Panc1 (cell line): ENCODE measurements around the gene SRF. TPM values are rescaled to one million over a fixed set of nuclear protein-coding genes. Genes with fewer than 3 reads are reported as not detected.
A peak's percentile ranks its signal among the peaks of the same experiment; 100 is the strongest.

Experiments
- ATAC-seq: fragments of 200-7000 bp; cut with Tn5 transposase; 2 replicates; pipeline ENCODE4 v1.9.1; 2020; ENCODE audit warnings: mild to moderate bottlenecking, moderate library complexity
- BruUV-seq: library from RNA; stranded (reverse); fragments of 400-500 nt; replicated peaks from 2 replicates; lab custom pipeline; 2021; lab: Mats Ljungman, UMichigan
- CTCF ChIA-PET: fragments of 300-600 bp; sonication (Branson Sonifier 250); formaldehyde crosslinking; loops from one replicate; lab custom pipeline; 2022; ENCODE audit warnings: antibody characterized with exemption; lab: Charles Lee
- POLR2A ChIA-PET: fragments of 300-600 bp; sonication (Branson Sonifier 250); formaldehyde crosslinking; loops from one replicate; lab custom pipeline; 2022; ENCODE audit warnings: antibody characterized with exemption; lab: Charles Lee
- DNase-seq: peaks from one replicate; pipeline ENCODE4 v3.0.0-alpha.2; 2010; ENCODE audit warnings: low read depth, low spot score
- H3K27ac ChIP-seq: 2 replicates; pipeline ENCODE4 v1.5.1; 2011; ENCODE audit warnings: mild to moderate bottlenecking, low read length, inconsistent platforms
- H3K27me3 ChIP-seq: fragments of 200-500 bp; sonication (Bioruptor generic); 2 replicates; pipeline ENCODE4 v1.6.0; 2014; ENCODE audit warnings: low read length, inconsistent platforms; ENCODE audit not compliant: control insufficient read depth, insufficient read depth
- H3K36me3 ChIP-seq: fragments of 200-500 bp; sonication (Bioruptor generic); 2 replicates; pipeline ENCODE4 v1.5.1; 2014; ENCODE audit warnings: inconsistent platforms, mild to moderate bottlenecking, low read length, moderate library complexity; ENCODE audit not compliant: control insufficient read depth, insufficient read depth
- H3K4me1 ChIP-seq: 2 replicates; pipeline ENCODE4 v1.5.1; 2011; ENCODE audit warnings: inconsistent platforms, mild to moderate bottlenecking, low read length, moderate library complexity; ENCODE audit not compliant: control insufficient read depth, insufficient read depth
- H3K4me3 ChIP-seq, 2 experiments: 2 replicates each; pipeline ENCODE4 v1.5.1; 2011 to 2012; ENCODE audit warnings: low read depth in 2 of 2, low read length in 2 of 2, mild to moderate bottlenecking in 2 of 2, inconsistent platforms in 1 of 2, moderate library complexity in 1 of 2
- H3K9me3 ChIP-seq: fragments of 200-500 bp; sonication (Bioruptor generic); 2 replicates; pipeline ENCODE4 v1.5.1; 2014; ENCODE audit warnings: low read depth, mild to moderate bottlenecking, inconsistent platforms, low read length, moderate library complexity; ENCODE audit not compliant: control insufficient read depth, insufficient read depth
- CTCF ChIP-seq: fragments of 450-650 bp; IDR thresholded peaks from 2 replicates; pipeline ENCODE4 v1.5.1; 2017; ENCODE audit warnings: mild to moderate bottlenecking
- POLR2AphosphoS5 ChIP-seq: IDR thresholded peaks from 2 replicates; pipeline ENCODE4 v1.6.1; 2012; ENCODE audit warnings: mild to moderate bottlenecking, low read depth, low read length, moderate library complexity
- REST ChIP-seq, 2 experiments: IDR thresholded peaks; 2 replicates each; pipeline ENCODE4 v1.6.1; 2011 to 2012; ENCODE audit warnings: low read depth in 2 of 2, control low read depth in 1 of 2, low read length in 1 of 2, mild to moderate bottlenecking in 1 of 2, moderate library complexity in 1 of 2; ENCODE audit not compliant: insufficient read depth in 1 of 2
- SIN3A ChIP-seq: IDR thresholded peaks from 2 replicates; pipeline ENCODE4 v1.6.1; 2012; ENCODE audit warnings: low read depth, mild to moderate bottlenecking, low read length, moderate library complexity, borderline replicate concordance; ENCODE audit not compliant: insufficient read depth
- TCF7L2 ChIP-seq: IDR thresholded peaks from 2 replicates; pipeline ENCODE4 v1.6.1; 2011; ENCODE audit warnings: mild to moderate bottlenecking, low read depth, low read length, inconsistent platforms
- in situ Hi-C: cut with HindIII; loops from 2 replicates; pipeline ENCODE4 v1.10.0; 2016; ENCODE audit warnings: low sequenced_read_pairs, low pct_unique_long_range_greater_than_20kb
- intact Hi-C: fragments of 100-400 bp; cut with micrococcal nuclease; formaldehyde crosslinking; loops from one replicate; pipeline ENCODE4 v1.10.0; 2022; ENCODE audit not compliant: unreplicated experiment
- total RNA-seq: library from RNA; stranded (reverse); gene quantifications from one replicate; pipeline ENCODE4 v1.2.1, GENCODE V29; 2021; ENCODE audit not compliant: unreplicated experiment

SRF gene
- total RNA-seq, 1 experiment from 2014 or later, result 48.9 TPM

- Histone ChIP-seq H3K36me3 (peaks cover 6% of the 10 kb centered on the region; the same call in 1 of the 2 replicates), H3K4me1 (peaks cover 19% of the 10 kb centered on the region), H3K27me3 (no peaks in the 10 kb centered on the region), H3K4me3 (peak overlapping the region; percentile 82 to 90), H3K27ac (peak overlapping the region; percentile 81), H3K9me3 (no peaks in the 10 kb centered on the region)
- in situ Hi-C loops, result no loop called here
- ATAC-seq, result no peak
- TF ChIP-seq POLR2AphosphoS5 (no peak), SIN3A (peak; percentile 62; the same call in 1 of the 2 replicates)
- no TSS peak for BruUV-seq
- intact Hi-C loops, result no loop called here
- ChIA-PET CTCF (no interaction called here), POLR2A (interaction anchor here (0.7 kb wide), 1 partner anchor 321 kb away, joined by 3 read pairs; no protein-coding TSS in a partner anchor)
- DNase-seq, result no peak
These were observed 1.3 kb downstream of the SRF start for GRCh38 chr6:43172104-43173007.

GRCh38 chr6:43173591-43174262, 2.7 kb downstream of the SRF start:
- POLR2A ChIA-PET, result interaction anchor here (0.6 kb wide), 1 partner anchor 79 kb away, joined by 5 read pairs; no protein-coding TSS in a partner anchor
- in situ Hi-C loops, result no loop called here
- Histone ChIP-seq H3K36me3 (peaks cover 8% of the 10 kb centered on the region), H3K27ac (peak overlapping the region; percentile 81), H3K4me1 (peaks cover 19% of the 10 kb centered on the region), H3K9me3 (no peaks in the 10 kb centered on the region), H3K27me3 (no peaks in the 10 kb centered on the region), H3K4me3 (peak overlapping the region; percentile 82 to 90)
- no TSS peak for BruUV-seq
- TF ChIP-seq POLR2AphosphoS5 (no peak), TCF7L2 (no peak), CTCF (no peak), REST (IDR thresholded peaks at IDR 0.05; ENCODE audit: insufficient read depth in 1 of 2, low read depth in 2 of 2, low read length in 1 of 2) (no peak), SIN3A (no peak)
- no peak for ATAC-seq
- DNase-seq, result no peak
- CTCF ChIA-PET, result no interaction called here
- intact Hi-C loops, result no loop called here
